HG03159 (cell line): Measurements from ENCODE around the gene LGALS12.
A peak's percentile ranks its signal among the peaks of the same experiment; 100 is the strongest.

Experiments
- ATAC-seq: cut with Tn5 transposase; IDR thresholded peaks from one replicate; pipeline ENCODE4 v1.9.1; 2021; ENCODE audit warnings: mild to moderate bottlenecking, moderate library complexity; ENCODE audit not compliant: unreplicated experiment

Gene LGALS12

DNA sequence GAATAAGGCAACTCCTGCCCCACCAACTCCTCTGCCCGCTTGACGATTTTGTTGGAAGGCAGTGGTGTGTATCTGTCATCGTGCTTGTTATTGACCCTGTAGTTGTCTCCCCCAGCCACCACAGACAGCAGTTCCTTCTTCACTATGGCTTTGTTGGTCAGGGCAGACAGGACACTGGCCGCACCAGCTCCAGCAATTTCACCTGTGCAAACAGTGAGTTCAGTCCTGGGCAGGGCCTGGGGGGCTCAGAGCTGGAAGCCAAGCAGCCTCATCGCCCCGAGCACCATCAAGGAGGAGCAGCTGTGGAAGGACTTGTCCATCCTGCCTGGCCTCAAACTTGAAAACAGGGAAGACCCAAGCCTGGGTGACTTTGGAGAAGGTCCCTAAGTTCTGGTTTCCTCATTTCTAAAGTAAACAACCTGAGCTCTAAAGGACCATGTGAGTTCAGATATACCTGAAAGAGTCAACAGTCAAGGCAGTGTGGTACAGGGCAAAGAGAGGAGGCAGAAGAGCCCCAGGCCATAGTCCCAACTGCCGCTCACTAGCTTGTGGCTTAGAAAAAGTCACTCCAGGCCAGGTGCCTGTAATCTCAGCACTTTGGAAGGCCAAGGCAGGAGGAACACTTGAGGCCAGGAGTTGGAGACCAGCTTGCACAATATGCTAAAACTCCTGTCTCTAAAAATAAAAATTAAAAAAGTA, 52.7 kb downstream of the LGALS12 start:
- ATAC-seq: no peak

DNA sequence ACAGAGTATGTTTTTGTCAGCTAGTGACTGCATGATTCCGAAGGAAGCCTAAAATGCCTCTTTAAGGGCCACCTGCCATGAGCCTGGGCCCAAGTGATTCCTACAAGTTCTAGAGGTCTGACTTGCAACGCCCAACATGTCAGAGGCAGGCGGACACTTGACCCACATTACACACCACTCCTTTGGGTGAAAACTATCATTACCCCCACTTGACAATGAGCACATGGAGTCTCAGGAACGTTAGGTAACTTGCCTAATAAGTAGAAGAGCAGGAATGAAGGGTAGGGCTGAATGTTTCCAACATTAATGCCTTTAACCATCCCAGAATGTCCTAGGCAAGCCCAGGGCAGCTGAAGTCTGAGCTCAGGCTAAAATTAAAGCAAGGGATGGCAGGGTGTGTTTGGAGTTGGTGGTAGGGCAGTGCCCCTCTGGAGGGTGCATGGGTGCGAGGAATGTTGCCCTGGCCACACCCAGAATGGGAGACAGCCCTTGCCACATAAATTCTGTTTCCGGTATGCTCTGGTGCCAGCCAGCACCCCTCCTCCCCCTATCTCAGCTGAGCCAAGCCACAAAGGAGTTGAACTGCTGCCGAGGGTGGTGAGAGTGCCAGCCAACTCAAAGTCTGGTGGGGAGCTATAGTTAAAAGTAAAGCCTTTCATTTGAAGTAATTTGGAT, 54.8 kb downstream of the LGALS12 start:
- ATAC-seq: no peak

DNA sequence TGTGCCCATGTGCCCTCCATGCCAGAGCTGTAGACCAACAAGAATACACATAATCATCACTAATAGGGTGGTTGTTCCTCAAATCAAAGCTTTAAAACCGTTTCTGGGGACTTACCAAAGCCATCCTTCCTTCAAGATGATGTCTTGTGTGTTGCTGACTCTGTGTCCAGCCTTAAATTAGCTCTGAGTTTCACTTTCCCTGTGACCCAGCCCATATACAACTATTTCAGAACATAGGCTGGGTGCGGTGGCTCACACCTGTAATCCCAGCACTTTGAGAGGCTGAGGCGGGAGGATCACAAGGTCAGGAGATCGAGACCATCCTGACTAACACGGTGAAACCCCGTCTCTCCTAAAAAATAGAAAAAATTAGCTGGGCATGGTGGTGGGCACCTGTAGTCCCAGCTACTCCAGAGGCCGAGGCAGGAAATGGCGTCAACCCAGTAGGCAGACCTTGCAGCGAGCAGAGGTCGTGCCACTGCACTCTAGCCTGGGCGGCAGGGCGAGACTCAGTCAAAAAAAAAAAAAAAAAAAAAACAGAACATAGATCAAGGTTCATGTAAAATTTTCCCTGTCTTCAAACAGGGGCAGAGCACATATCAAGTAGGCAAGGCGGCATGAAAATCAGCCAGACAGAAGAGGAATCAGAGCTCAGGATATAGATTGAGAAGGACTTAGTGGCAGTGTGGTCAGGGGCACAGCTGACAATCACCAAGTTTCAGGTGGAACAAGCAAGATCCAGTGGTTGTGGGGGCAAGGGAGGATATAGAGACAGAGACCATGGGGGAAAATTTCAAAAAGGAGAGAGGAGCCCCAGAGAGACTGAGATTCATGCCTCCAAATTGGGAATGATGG, 57.5 kb downstream of the LGALS12 start, which contains the start of gene PLAAT2:
Gene PLAAT2, minus strand, starts transcription at position 179 of the 855 bp plus-strand sequence. Its CDS starts 55 bp downstream, at position 124.
- ATAC-seq: no peak

DNA sequence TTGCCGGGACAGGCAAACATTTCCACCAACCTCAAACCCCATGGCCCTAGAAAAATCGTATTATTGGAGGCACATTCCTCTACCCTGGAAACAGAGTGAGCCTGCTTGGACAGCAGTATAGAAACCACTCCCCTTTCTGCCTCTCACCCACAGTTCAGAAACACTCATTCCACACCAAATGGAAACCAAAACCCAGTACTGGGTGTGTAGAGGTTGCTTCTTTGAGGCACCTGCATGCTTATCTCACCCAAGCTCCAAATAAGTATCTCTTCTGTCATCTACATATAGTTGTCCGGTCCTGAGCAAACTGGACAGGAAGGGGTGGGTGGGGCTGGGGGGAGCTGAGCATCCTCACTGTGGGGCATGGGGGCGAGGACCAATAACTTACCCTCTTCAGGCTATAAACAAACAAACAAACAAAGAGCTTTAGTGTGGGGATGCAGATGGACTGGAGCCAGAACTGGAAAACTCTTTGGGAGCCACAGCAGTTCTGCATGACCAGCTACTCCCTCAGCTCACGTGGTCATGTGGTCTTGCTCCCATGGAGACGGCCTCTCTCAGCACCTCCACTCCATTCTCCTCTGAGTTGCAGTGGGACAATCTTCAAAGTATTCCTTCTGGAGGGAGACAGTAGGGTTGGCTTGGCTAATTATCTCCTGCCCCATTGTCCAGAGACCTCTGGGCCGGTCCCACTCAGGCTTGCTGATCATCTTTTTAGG, 58.3 kb downstream of the LGALS12 start:
- peak; percentile 51 for ATAC-seq

DNA sequence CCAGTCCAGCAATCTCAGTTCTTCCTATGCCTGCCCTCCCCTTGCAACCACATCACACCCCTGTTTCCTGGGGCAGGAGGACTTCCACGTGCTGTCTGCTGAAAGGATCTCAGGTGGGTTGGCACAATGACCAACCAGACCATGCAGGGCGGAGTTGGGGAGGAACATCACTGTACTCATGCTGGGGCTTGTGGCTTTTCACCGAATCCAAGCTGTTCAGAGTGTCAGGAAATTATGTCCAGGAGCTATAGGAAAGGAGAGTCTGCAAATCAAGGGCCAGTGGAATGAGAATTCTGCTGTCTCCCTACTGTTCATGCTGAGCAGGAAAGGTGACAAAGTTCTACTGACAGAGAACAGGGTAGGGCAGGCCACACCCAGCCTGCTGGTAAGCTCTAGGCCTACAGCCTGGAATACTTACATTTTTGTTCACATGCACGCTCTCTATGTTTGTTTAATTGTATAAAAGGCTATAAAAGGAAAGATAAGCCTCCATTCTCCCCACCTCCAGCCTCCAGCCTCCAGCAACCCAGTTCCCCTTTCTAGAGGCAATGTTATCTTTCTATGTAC, 59.0 kb downstream of the LGALS12 start:
- no peak for ATAC-seq
